GM08714 (cell line): ENCODE data around the gene NUTM2A.
"Not testable (repeated sequence)": the region's sequence is repeated elsewhere in the genome, so short reads cannot be mapped to it uniquely, and the experiment has no call there.

Source experiments
- H3K4me3 ChIP-seq: fragments of 200-500 bp; sonication (Bioruptor generic); 2 replicates; pipeline ENCODE4 v1.5.1; 2014; ENCODE audit warnings: mild to moderate bottlenecking, low read length, inconsistent platforms

The NUTM2A gene

DNA sequence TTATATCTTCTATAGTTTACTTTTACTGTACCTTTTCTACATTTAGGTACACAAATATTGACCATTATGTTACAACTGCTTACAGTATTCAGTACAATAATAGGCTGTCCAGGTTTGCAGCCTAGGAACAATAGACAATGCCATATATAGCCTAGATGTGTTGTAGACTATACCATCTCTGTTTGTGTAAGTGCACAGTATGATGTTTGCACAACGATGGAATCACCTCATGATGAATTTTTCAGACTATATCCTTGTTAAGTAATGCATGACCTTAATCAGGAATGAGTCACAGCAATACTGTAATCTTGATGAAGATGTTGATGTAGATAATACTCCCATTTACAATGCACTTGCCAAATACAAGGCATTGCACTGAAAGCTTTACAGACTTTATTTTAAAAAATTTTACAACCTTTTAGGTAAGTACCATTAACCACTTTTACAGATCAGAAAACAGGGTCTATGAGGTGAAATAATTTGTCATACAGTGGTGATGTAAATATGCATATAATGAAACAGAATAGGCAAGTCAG is 23.6 kb downstream of the NUTM2A start:
- H3K4me3 ChIP-seq, result not testable (repeated sequence)

DNA sequence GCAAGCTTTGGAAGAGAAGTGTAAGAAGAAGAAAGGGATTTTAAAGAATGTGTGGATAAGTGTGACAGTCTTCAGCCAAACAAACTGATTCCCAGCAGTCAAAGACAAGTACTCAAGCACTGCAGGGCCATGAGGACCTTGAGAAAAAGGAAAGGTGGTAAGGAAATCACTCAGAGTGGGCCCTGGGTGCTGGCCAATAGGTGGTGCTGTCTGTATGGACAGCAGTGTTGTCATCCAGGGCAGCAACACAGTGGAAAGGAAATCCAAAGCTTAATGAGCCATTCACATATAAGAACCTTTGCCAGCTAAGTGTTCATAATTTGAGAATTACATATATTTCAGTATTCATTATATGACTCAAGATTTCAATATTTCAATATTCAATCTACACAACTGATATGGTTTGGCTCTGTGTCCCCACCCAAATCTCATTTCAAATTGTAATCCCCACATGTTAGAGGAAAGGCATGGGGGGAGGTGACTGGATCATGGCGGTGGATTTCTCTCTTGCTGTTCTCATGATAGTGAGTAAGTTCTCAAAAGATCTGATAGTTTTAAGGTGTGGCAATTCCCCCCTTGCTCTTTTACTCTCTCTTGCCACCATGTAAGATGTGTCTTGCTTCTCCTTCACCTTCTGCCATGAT is 55.6 kb downstream of the NUTM2A start:
- H3K4me3 ChIP-seq, result not testable (repeated sequence)
